HepG2 (cell line): Measurements from ENCODE around the gene PC. TPM values are rescaled to one million over a fixed set of nuclear protein-coding genes. Genes with fewer than 3 reads are reported as not detected.

Experiments
- ATAC-seq: fragments of 200-7000 bp; cut with Tn5 transposase; 3 replicates; pipeline ENCODE4 v1.9.1; 2020; ENCODE audit warnings: mild to moderate bottlenecking, moderate library complexity
- BruUV-seq: library from RNA; stranded (reverse); fragments of 400-500 nt; replicated peaks from 2 replicates; lab custom pipeline; 2021; lab: Mats Ljungman, UMichigan
- CTCF ChIA-PET: fragments of 300-600 bp; formaldehyde crosslinking; extraction: SDS; loops from one replicate; lab custom pipeline; 2021; ENCODE audit warnings: low total read pairs, inconsistent platforms, low intra/inter-chr PET ratio; lab: Yijun Ruan, JAX
- POLR2A ChIA-PET: fragments of 350-600 bp; sonication (Branson Sonifier 250); formaldehyde crosslinking; loops from one replicate; lab custom pipeline; 2020; ENCODE audit warnings: antibody characterized with exemption, inconsistent platforms; lab: Yijun Ruan, JAX
- DNase-seq: peaks from one replicate; pipeline ENCODE4 v3.0.0-alpha.2; 2015; ENCODE audit warnings: low spot score
- FAIRE-seq: peaks from 3 replicates; lab custom pipeline; 2011; peaks lifted over from hg19 to GRCh38; lab: Jason Lieb, UNC
- H2AFZ ChIP-seq: one replicate; pipeline ENCODE4 v1.6.1; 2011; ENCODE audit warnings: low read length, inconsistent platforms
- H3K27ac ChIP-seq: fragments of 300-600 bp; 3 replicates; pipeline ENCODE4 v1.8.0; 2011; ENCODE audit warnings: mixed run types, mild to moderate bottlenecking, mixed read lengths, low read length, inconsistent platforms; ENCODE audit not compliant: insufficient read depth; ENCODE audit errors: extremely low read length
- H3K27me3 ChIP-seq, 2 experiments: fragments of 200-600 bp in 1 of 2; 2 replicates in 1 of 2; 3 replicates in 1 of 2; pipeline versions ENCODE4 v1.6.0 to v1.8.0; 2011; ENCODE audit warnings: low read length in 2 of 2, mild to moderate bottlenecking in 2 of 2, moderate library complexity in 2 of 2, inconsistent platforms in 1 of 2; ENCODE audit not compliant: insufficient read depth in 2 of 2, control insufficient read depth in 1 of 2
- H3K36me3 ChIP-seq, 2 experiments: fragments of 200-600 bp in 1 of 2; replicated peaks in 1 of 2; 2 replicates in 1 of 2; 3 replicates in 1 of 2; pipeline versions ENCODE4 v1.5.1 to v1.8.0; 2011; ENCODE audit warnings: low read length in 2 of 2, inconsistent platforms in 1 of 2; ENCODE audit not compliant: insufficient read depth in 2 of 2, control insufficient read depth in 1 of 2
- H3K4me1 ChIP-seq: 2 replicates; pipeline ENCODE4 v1.5.1; 2012; ENCODE audit warnings: low read length, inconsistent platforms; ENCODE audit not compliant: insufficient read depth
- H3K4me2 ChIP-seq: 2 replicates; pipeline ENCODE4 v1.6.0; 2011; ENCODE audit warnings: low read depth, low read length, inconsistent platforms
- H3K4me3 ChIP-seq, 3 experiments: fragments of 200-600 bp in 1 of 3; sonication (generic), shearing (Covaris generic) in 1 of 3; replicated peaks in 1 of 3; 2 replicates each; pipeline ENCODE4 v1.5.1; 2011 to 2016; ENCODE audit warnings: low read length in 3 of 3, inconsistent platforms in 2 of 3, low read depth in 2 of 3, mild to moderate bottlenecking in 2 of 3, control low read depth in 1 of 3, mixed read lengths in 1 of 3; ENCODE audit not compliant: insufficient read depth in 1 of 3
- H3K79me2 ChIP-seq: one replicate; pipeline ENCODE4 v1.6.1; 2011; ENCODE audit warnings: low read length, inconsistent platforms; ENCODE audit not compliant: insufficient read depth
- H3K9ac ChIP-seq: 2 replicates; pipeline ENCODE4 v1.6.0; 2011; ENCODE audit warnings: mild to moderate bottlenecking, low read depth, low read length, inconsistent platforms; ENCODE audit not compliant: insufficient read depth
- H3K9me3 ChIP-seq: 2 replicates; pipeline ENCODE4 v1.5.1; 2012; ENCODE audit warnings: mild to moderate bottlenecking, low read length
- H4K20me1 ChIP-seq: 2 replicates; pipeline ENCODE4 v1.6.0; 2011; ENCODE audit warnings: inconsistent platforms, mild to moderate bottlenecking, low read length, moderate library complexity; ENCODE audit not compliant: insufficient read depth
- EHMT2 ChIP-seq: fragments of 200-600 bp; sonication (generic); IDR thresholded peaks from 2 replicates; pipeline ENCODE4 v1.7.0; 2017; ENCODE audit warnings: antibody characterized with exemption, low read depth, low read length, borderline replicate concordance
- GATAD2A ChIP-seq: IDR thresholded peaks from 2 replicates; pipeline ENCODE4 v1.6.1; 2016
- HMG20B ChIP-seq: conservative IDR thresholded peaks from 2 replicates; pipeline ENCODE4 v1.6.1; 2016; ENCODE audit warnings: missing genetic modification reagents, missing compliant biosample characterization
- NCOR1 ChIP-seq: fragments of 200-600 bp; sonication (generic); IDR thresholded peaks from 2 replicates; pipeline ENCODE4 v1.7.0; 2017; ENCODE audit warnings: antibody characterized with exemption, low read length, borderline replicate concordance
- NONO ChIP-seq, 2 experiments: fragments of 450-650 bp in 1 of 2; sonication (generic) in 1 of 2; formaldehyde crosslinking in 1 of 2; IDR thresholded peaks in 1 of 2; conservative IDR thresholded peaks in 1 of 2; 2 replicates each; pipeline versions ENCODE4 v1.6.1 to v1.8.0; 2017 to 2022; ENCODE audit warnings: mild to moderate bottlenecking in 1 of 2, missing genetic modification reagents in 1 of 2, moderate library complexity in 1 of 2
- PHF8 ChIP-seq: sonication (generic); formaldehyde crosslinking; IDR thresholded peaks from 2 replicates; pipeline ENCODE4 v1.5.0; 2020; ENCODE audit warnings: missing genetic modification reagents
- RFXAP ChIP-seq: sonication (generic); formaldehyde crosslinking; IDR thresholded peaks from 2 replicates; pipeline ENCODE4 v1.4.0; 2020; ENCODE audit warnings: missing genetic modification reagents, borderline replicate concordance
- SIN3A ChIP-seq: IDR thresholded peaks from 2 replicates; pipeline ENCODE4 v1.6.1; 2011; ENCODE audit warnings: low read depth, mild to moderate bottlenecking, control low read depth, low read length, borderline replicate concordance
- TP53 ChIP-seq: sonication (generic); formaldehyde crosslinking; conservative IDR thresholded peaks from 2 replicates; pipeline ENCODE4 v1.4.0; 2020; ENCODE audit warnings: missing genetic modification reagents
- ZBTB43 ChIP-seq: sonication (generic); formaldehyde crosslinking; conservative IDR thresholded peaks from 2 replicates; pipeline ENCODE4 v1.4.0; 2020; ENCODE audit warnings: missing genetic modification reagents
- ZEB1 ChIP-seq: IDR thresholded peaks from 2 replicates; pipeline ENCODE4 v1.6.1; 2012; ENCODE audit warnings: mild to moderate bottlenecking, low read depth, inconsistent platforms; ENCODE audit not compliant: insufficient replicate concordance
- ZNF350 ChIP-seq: sonication (generic); formaldehyde crosslinking; IDR thresholded peaks from 2 replicates; pipeline ENCODE4 v1.4.0; 2020; ENCODE audit warnings: mild to moderate bottlenecking, low read depth, missing genetic modification reagents, borderline replicate concordance
- ZNF383 ChIP-seq: sonication (generic); formaldehyde crosslinking; IDR thresholded peaks from 2 replicates; pipeline ENCODE4 v1.4.0; 2020; ENCODE audit warnings: missing genetic modification reagents, mild to moderate bottlenecking, borderline replicate concordance
- ZNF660 ChIP-seq: sonication (generic); formaldehyde crosslinking; IDR thresholded peaks from 2 replicates; pipeline ENCODE4 v1.5.1; 2020; ENCODE audit warnings: mild to moderate bottlenecking, low read depth, missing genetic modification reagents, borderline replicate concordance
- ZNF749 ChIP-seq: sonication (generic); formaldehyde crosslinking; IDR thresholded peaks from 2 replicates; pipeline ENCODE4 v1.8.0; 2022; ENCODE audit warnings: mild to moderate bottlenecking, missing genetic modification reagents, moderate library complexity, borderline replicate concordance
- ZNF841 ChIP-seq: sonication (generic); formaldehyde crosslinking; IDR thresholded peaks from 2 replicates; pipeline ENCODE4 v1.8.1; 2023; ENCODE audit warnings: missing genetic modification reagents, borderline replicate concordance
- ZNF879 ChIP-seq: sonication (generic); formaldehyde crosslinking; IDR thresholded peaks from 2 replicates; pipeline ENCODE4 v1.8.1; 2023; ENCODE audit warnings: missing genetic modification reagents
- WGBS: methylation state at CpG from one replicate; pipeline ENCODE4 v1.1.6; 2017; ENCODE audit warnings: low lambda C conversion rate; 5-methylcytosine and 5-hydroxymethylcytosine counted together
- in situ Hi-C: cut with HindIII; loops from 2 replicates; pipeline ENCODE4 v1.10.0; 2017; ENCODE audit warnings: low pct_unique_long_range_greater_than_20kb; ENCODE audit not compliant: extremely low pct_ligation_motif_present
- intact Hi-C: fragments of 100-400 bp; cut with micrococcal nuclease; formaldehyde crosslinking; loops from one replicate; pipeline ENCODE4 v1.10.0; 2022; ENCODE audit not compliant: unreplicated experiment
- polyA plus RNA-seq, 8 experiments: library from polyadenylated mRNA; depleted of rRNA in 3 of 8; stranded (reverse) in 7 of 8; unstranded in 1 of 8; fragments of >200 nt; fragmentation: Illumina TruSeq in 4 of 8; extraction: Trizol in 4 of 8; gene quantifications; 2 replicates each; pipeline versions ENCODE4 v1.2.1 to v1.2.3, GENCODE V29; 2011 to 2016; ENCODE audit warnings: low read depth in 4 of 8, missing spikeins in 1 of 8, mixed read lengths in 1 of 8; ENCODE audit not compliant: insufficient read depth in 1 of 8
- total RNA-seq, 5 experiments: library from RNA; depleted of rRNA; stranded (reverse); fragments of >200 nt; fragmentation: Illumina TruSeq; extraction: Trizol; gene quantifications; 2 replicates each; pipeline ENCODE4 v1.2.3, GENCODE V29; 2016; ENCODE audit warnings: low read depth in 1 of 5
- TF ChIP-seq, protein P1 (sequence below): sonication (generic); formaldehyde crosslinking; IDR thresholded peaks from 2 replicates; pipeline ENCODE4 v1.8.1; 2022; ENCODE audit warnings: low read depth, mild to moderate bottlenecking, missing genetic modification reagents
- TF ChIP-seq, protein P2 (sequence below): sonication (generic); formaldehyde crosslinking; IDR thresholded peaks from 2 replicates; pipeline ENCODE4 v1.4.0; 2020; ENCODE audit warnings: missing genetic modification reagents

PC gene
- total and polyA plus RNA-seq, 2 of the 13 experiments (the other 11 are each of a cell fraction or from before 2014, with no cell fraction given) = 29.0 to 39.0 TPM

- TF ChIP-seq, protein P1, sequence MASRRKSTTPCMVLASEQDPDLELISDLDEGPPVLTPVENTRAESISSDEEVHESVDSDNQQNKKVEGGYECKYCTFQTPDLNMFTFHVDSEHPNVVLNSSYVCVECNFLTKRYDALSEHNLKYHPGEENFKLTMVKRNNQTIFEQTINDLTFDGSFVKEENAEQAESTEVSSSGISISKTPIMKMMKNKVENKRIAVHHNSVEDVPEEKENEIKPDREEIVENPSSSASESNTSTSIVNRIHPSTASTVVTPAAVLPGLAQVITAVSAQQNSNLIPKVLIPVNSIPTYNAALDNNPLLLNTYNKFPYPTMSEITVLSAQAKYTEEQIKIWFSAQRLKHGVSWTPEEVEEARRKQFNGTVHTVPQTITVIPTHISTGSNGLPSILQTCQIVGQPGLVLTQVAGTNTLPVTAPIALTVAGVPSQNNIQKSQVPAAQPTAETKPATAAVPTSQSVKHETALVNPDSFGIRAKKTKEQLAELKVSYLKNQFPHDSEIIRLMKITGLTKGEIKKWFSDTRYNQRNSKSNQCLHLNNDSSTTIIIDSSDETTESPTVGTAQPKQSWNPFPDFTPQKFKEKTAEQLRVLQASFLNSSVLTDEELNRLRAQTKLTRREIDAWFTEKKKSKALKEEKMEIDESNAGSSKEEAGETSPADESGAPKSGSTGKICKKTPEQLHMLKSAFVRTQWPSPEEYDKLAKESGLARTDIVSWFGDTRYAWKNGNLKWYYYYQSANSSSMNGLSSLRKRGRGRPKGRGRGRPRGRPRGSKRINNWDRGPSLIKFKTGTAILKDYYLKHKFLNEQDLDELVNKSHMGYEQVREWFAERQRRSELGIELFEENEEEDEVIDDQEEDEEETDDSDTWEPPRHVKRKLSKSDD (CRISPR knock-in tag) = 0 out of 2 replicates have a peak, but pooled peaks have one; percentile 58
- TF ChIP-seq NONO (IDR thresholded peaks at IDR 0.05) (no peak), NONO (CRISPR knock-in tag; conservative IDR thresholded peaks at IDR 0.05) (no peak)
Measured at GRCh38 chr11:66950112-66950535, 8.1 kb downstream of the PC start (continued).

GRCh38 chr11:66938582-66939135 is 19.5 kb downstream of the PC start:
- BruUV-seq = no TSS peak
- in situ Hi-C loops (no loop called here), intact Hi-C loops (no loop called here)
- Histone ChIP-seq H3K9me3 (no peaks in the 10 kb centered on the region), H2AFZ (no peak overlapping the region), H4K20me1 (no peaks in the 10 kb centered on the region), H3K36me3 (peaks cover 0 to 2% of the 10 kb centered on the region in 2 experiments; a peak in 2 of 5 replicates), H3K79me2 (no peaks in the 10 kb centered on the region), H3K4me2 (no peak overlapping the region), H3K27ac (no peak overlapping the region), H3K4me3 (no peak overlapping the region), H3K4me1 (peaks cover 19% of the 10 kb centered on the region), H3K27me3 (no peaks in the 10 kb centered on the region), H3K9ac (no peak overlapping the region)
- ATAC-seq (no peak), DNase-seq (no peak), FAIRE-seq (no peak)
- POLR2A ChIA-PET = no interaction called here
- WGBS = 97% methylated on average over 5 of the region's 5 CpGs
- CTCF ChIA-PET = no interaction called here
- TF ChIP-seq, protein P2, sequence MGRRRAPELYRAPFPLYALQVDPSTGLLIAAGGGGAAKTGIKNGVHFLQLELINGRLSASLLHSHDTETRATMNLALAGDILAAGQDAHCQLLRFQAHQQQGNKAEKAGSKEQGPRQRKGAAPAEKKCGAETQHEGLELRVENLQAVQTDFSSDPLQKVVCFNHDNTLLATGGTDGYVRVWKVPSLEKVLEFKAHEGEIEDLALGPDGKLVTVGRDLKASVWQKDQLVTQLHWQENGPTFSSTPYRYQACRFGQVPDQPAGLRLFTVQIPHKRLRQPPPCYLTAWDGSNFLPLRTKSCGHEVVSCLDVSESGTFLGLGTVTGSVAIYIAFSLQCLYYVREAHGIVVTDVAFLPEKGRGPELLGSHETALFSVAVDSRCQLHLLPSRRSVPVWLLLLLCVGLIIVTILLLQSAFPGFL (CRISPR knock-in tag) = no peak
- TF ChIP-seq ZNF383 (CRISPR knock-in tag) (no peak), RFXAP (CRISPR knock-in tag) (no peak), ZNF350 (CRISPR knock-in tag) (no peak), EHMT2 (no peak), ZNF841 (CRISPR knock-in tag) (no peak), ZNF660 (CRISPR knock-in tag) (no peak), HMG20B (CRISPR knock-in tag) (no peak), ZNF879 (no peak), ZEB1 (no peak), TP53 (CRISPR knock-in tag) (no peak), ZNF749 (CRISPR knock-in tag) (no peak), ZBTB43 (no peak), PHF8 (no peak), SIN3A (no peak), NCOR1 (no peak), GATAD2A (CRISPR knock-in tag) (no peak)
